Dendritic cell treated with granulocyte-macrophage colony-stimulating factor and Interleukin-4, amounts not matched to agents 40 ng/mL and 50 ng/mL, for 4 days (primary cell): ENCODE results near the gene TGFBR3L.
"Not testable (repeated sequence)": the region's sequence is repeated elsewhere in the genome, so short reads cannot be mapped to it uniquely, and the experiment has no call there.

Experiments used
- H3K27ac Mint-ChIP-seq: one replicate; pipeline ENCODE4 v1.8.0; 2022; ENCODE audit warnings: mild to moderate bottlenecking, mixed read lengths
- H3K27me3 Mint-ChIP-seq: one replicate; pipeline ENCODE4 v1.8.0; 2022; ENCODE audit warnings: mild to moderate bottlenecking, mixed read lengths
- H3K36me3 Mint-ChIP-seq: one replicate; pipeline ENCODE4 v1.8.0; 2022; ENCODE audit warnings: low read depth, mixed read lengths
- H3K4me1 Mint-ChIP-seq: one replicate; pipeline ENCODE4 v1.8.0; 2022; ENCODE audit warnings: low read depth, mixed read lengths
- H3K4me3 Mint-ChIP-seq: one replicate; pipeline ENCODE4 v1.8.0; 2022; ENCODE audit warnings: mild to moderate bottlenecking, moderate library complexity, mixed read lengths
- H3K9me3 Mint-ChIP-seq: one replicate; pipeline ENCODE4 v1.8.0; 2022; ENCODE audit warnings: mixed read lengths
- intact Hi-C: fragments of 100-400 bp; cut with micrococcal nuclease; formaldehyde crosslinking; loops from one replicate; pipeline ENCODE4 v1.15.0; 2022

TGFBR3L gene

GRCh38 chr19:7913652-7914051 is 978 bp upstream of the TGFBR3L start:
- intact Hi-C loops: no loop called here
- Mint-ChIP-seq H3K27ac (no peak overlapping the region), H3K4me1 (peaks cover 35% of the 10 kb centered on the region), H3K36me3 (peaks cover 58% of the 10 kb centered on the region), H3K9me3 (no peaks in the 10 kb centered on the region), H3K4me3 (no peak overlapping the region), H3K27me3 (peaks cover 55% of the 10 kb centered on the region)

GRCh38 chr19:7914099-7914498 is 531 bp upstream of the TGFBR3L start:
- Mint-ChIP-seq H3K4me1 (peaks cover 39% of the 10 kb centered on the region), H3K9me3 (no peaks in the 10 kb centered on the region), H3K27me3 (peaks cover 59% of the 10 kb centered on the region), H3K27ac (no peak overlapping the region), H3K36me3 (peaks cover 53% of the 10 kb centered on the region), H3K4me3 (no peak overlapping the region)
- intact Hi-C loops: no loop called here

- H3K9me3 Mint-ChIP-seq: no peaks in the 10 kb centered on the region
- H3K4me3 Mint-ChIP-seq: peak overlapping the region; percentile 65
- intact Hi-C loops: no loop called here
- H3K27ac Mint-ChIP-seq: no peak overlapping the region
- peaks cover 50% of the 10 kb centered on the region for H3K4me1 Mint-ChIP-seq
- H3K36me3 Mint-ChIP-seq: peaks cover 39% of the 10 kb centered on the region
- H3K27me3 Mint-ChIP-seq: peaks cover 69% of the 10 kb centered on the region
Observed at GRCh38 chr19:7915250-7916102, 846 bp downstream of the TGFBR3L start.

- Mint-ChIP-seq H3K9me3 (no peaks in the 10 kb centered on the region), H3K4me3 (peak overlapping the region; percentile 65), H3K27ac (peak overlapping the region; percentile 62), H3K4me1 (peaks cover 56% of the 10 kb centered on the region), H3K27me3 (peaks cover 69% of the 10 kb centered on the region), H3K36me3 (peaks cover 38% of the 10 kb centered on the region)
- intact Hi-C loops: no loop called here
Observed at GRCh38 chr19:7916103-7916954, 1.7 kb downstream of the TGFBR3L start.

GRCh38 chr19:7916955-7917266 is 2.3 kb downstream of the TGFBR3L start:
- peaks cover 38% of the 10 kb centered on the region for H3K36me3 Mint-ChIP-seq
- peaks cover 62% of the 10 kb centered on the region for H3K4me1 Mint-ChIP-seq
- peak overlapping the region; percentile 65 for H3K4me3 Mint-ChIP-seq
- intact Hi-C loops: no loop called here
- peaks cover 69% of the 10 kb centered on the region for H3K27me3 Mint-ChIP-seq
- peak overlapping the region; percentile 62 for H3K27ac Mint-ChIP-seq
- H3K9me3 Mint-ChIP-seq: no peaks in the 10 kb centered on the region

GRCh38 chr19:7917267-7918061 is 2.8 kb downstream of the TGFBR3L start:
- Mint-ChIP-seq H3K27me3 (peaks cover 69% of the 10 kb centered on the region), H3K27ac (peak overlapping the region; percentile 62), H3K9me3 (no peaks in the 10 kb centered on the region), H3K4me1 (peaks cover 68% of the 10 kb centered on the region), H3K36me3 (peaks cover 38% of the 10 kb centered on the region), H3K4me3 (peak overlapping the region; percentile 65)
- intact Hi-C loops: no loop called here

- H3K4me3 Mint-ChIP-seq: peak overlapping the region; percentile 65
- peak overlapping the region; percentile 62 for H3K27ac Mint-ChIP-seq
- peaks cover 65% of the 10 kb centered on the region for H3K4me1 Mint-ChIP-seq
Observed at GRCh38 chr19:7918062-7918614, 3.5 kb downstream of the TGFBR3L start.

GRCh38 chr19:7918615-7919421 is 4.2 kb downstream of the TGFBR3L start:
- H3K36me3 Mint-ChIP-seq: peaks cover 36% of the 10 kb centered on the region
- intact Hi-C loops: no loop called here

More at GRCh38 chr19:7918062-7918614, 3.5 kb downstream of the TGFBR3L start:
- H3K9me3 Mint-ChIP-seq, intact Hi-C loops: not testable (repeated sequence)
- peaks cover 66% of the 10 kb centered on the region for H3K27me3 Mint-ChIP-seq
- H3K36me3 Mint-ChIP-seq: peaks cover 38% of the 10 kb centered on the region

GRCh38 chr19:7919610-7920518 is 5.2 kb downstream of the TGFBR3L start, which contains the start of gene SNAPC2:
SNAPC2 (plus strand) TSS chr19:7920338; CDS start chr19:7920367, 29 bp downstream.
- intact Hi-C loops: loop anchor here (2.0 to 10.0 kb wide), 2 partner anchors 17 to 235 kb away; partner anchors contain the start of genes MAP2K7 and TRAPPC5
- Mint-ChIP-seq H3K4me1 (peaks cover 82% of the 10 kb centered on the region), H3K27ac (peak within 1 kb of the TSS; percentile 94), H3K27me3 (peaks cover 66% of the 10 kb centered on the region), H3K9me3 (no peaks in the 10 kb centered on the region), H3K36me3 (peaks cover 30% of the 10 kb centered on the region), H3K4me3 (peak within 1 kb of the TSS; percentile 87)

More at GRCh38 chr19:7918615-7919421, 4.2 kb downstream of the TGFBR3L start:
- Mint-ChIP-seq H3K4me3 (peak overlapping the region; percentile 87), H3K4me1 (peaks cover 72% of the 10 kb centered on the region), H3K9me3 (no peaks in the 10 kb centered on the region), H3K27ac (peak overlapping the region; percentile 94), H3K27me3 (peaks cover 66% of the 10 kb centered on the region)

- Mint-ChIP-seq H3K4me1 (peaks cover 81% of the 10 kb centered on the region), H3K36me3 (peaks cover 30% of the 10 kb centered on the region), H3K9me3 (no peaks in the 10 kb centered on the region), H3K27ac (peak overlapping the region; percentile 94), H3K27me3 (peaks cover 60% of the 10 kb centered on the region), H3K4me3 (peak overlapping the region; percentile 87)
- intact Hi-C loops: loop anchor here (2.0 to 10.0 kb wide), 2 partner anchors 18 to 236 kb away; partner anchors contain the start of genes MAP2K7 and TRAPPC5
Observed at GRCh38 chr19:7920519-7921301, 6.1 kb downstream of the TGFBR3L start.

- peak overlapping the region; percentile 94 for H3K27ac Mint-ChIP-seq
- H3K27me3 Mint-ChIP-seq: peaks cover 57% of the 10 kb centered on the region
- peaks cover 31% of the 10 kb centered on the region for H3K36me3 Mint-ChIP-seq
- peaks cover 80% of the 10 kb centered on the region for H3K4me1 Mint-ChIP-seq
- H3K9me3 Mint-ChIP-seq: no peaks in the 10 kb centered on the region
- intact Hi-C loops: loop anchor here (2.0 to 10.0 kb wide), 2 partner anchors 19 to 237 kb away; partner anchors contain the start of genes MAP2K7 and TRAPPC5
- H3K4me3 Mint-ChIP-seq: peak overlapping the region; percentile 87
Observed at GRCh38 chr19:7921302-7921966, 6.8 kb downstream of the TGFBR3L start.
